Peyer's patch (tissue), 4 donors: ENCODE measurements around the gene BBLN.

Experiments
- CTCF ChIP-seq, 6 experiments: fragments of 450-650 bp in 4 of 6; fragments of 200-600 bp in 2 of 6; sonication (generic) in 1 of 6; IDR thresholded peaks; one replicate each; pipeline ENCODE4 v1.5.1; 2017 to 2019; ENCODE audit warnings: antibody characterized with exemption in 6 of 6, mild to moderate bottlenecking in 3 of 6, moderate library complexity in 1 of 6
- POLR2A ChIP-seq, 2 donors: fragments of 450-650 bp; IDR thresholded peaks; one replicate each; pipeline ENCODE4 v1.5.1; 2017; ENCODE audit warnings: antibody characterized with exemption in 2 of 2, mild to moderate bottlenecking in 2 of 2, moderate library complexity in 2 of 2

GRCh38 chr9:128121466-128121810, 38.6 kb upstream of the BBLN start:
- TF ChIP-seq CTCF (IDR thresholded peaks at IDR 0.05): no peak
- no peak for TF ChIP-seq POLR2A (IDR thresholded peaks at IDR 0.05)
